Activated CD4-positive, alpha-beta T cell treated with anti-CD3 and anti-CD28 coated beads, Interleukin-2, amount 10 ng/mL, durations not matched to agents 24 days and 14 days (primary cell): ENCODE data around the gene SLC34A1. TPM values are rescaled to one million over a fixed set of nuclear protein-coding genes. Genes with fewer than 3 reads are reported as not detected.
"Not testable (repeated sequence)": the region's sequence is repeated elsewhere in the genome, so short reads cannot be mapped to it uniquely, and the experiment has no call there.

Source experiments
- DNase-seq: peaks from one replicate; pipeline ENCODE4 v3.0.0; 2022
- H3K27ac Mint-ChIP-seq: one replicate; pipeline ENCODE4 v1.8.0; 2022; ENCODE audit warnings: mild to moderate bottlenecking, mixed read lengths
- H3K27me3 Mint-ChIP-seq: one replicate; pipeline ENCODE4 v1.8.0; 2022; ENCODE audit warnings: mixed read lengths
- H3K36me3 Mint-ChIP-seq: one replicate; pipeline ENCODE4 v1.8.0; 2022; ENCODE audit warnings: low read depth, mild to moderate bottlenecking, mixed read lengths
- H3K4me1 Mint-ChIP-seq: one replicate; pipeline ENCODE4 v1.8.0; 2021; ENCODE audit warnings: mixed read lengths
- H3K4me3 Mint-ChIP-seq: one replicate; pipeline ENCODE4 v1.8.0; 2022; ENCODE audit warnings: mild to moderate bottlenecking, moderate library complexity, mixed read lengths
- H3K9me3 Mint-ChIP-seq: one replicate; pipeline ENCODE4 v1.8.0; 2021; ENCODE audit warnings: mixed read lengths
- intact Hi-C: fragments of 100-400 bp; cut with micrococcal nuclease; formaldehyde crosslinking; loops from one replicate; pipeline ENCODE4 v1.15.1; 2023
- total RNA-seq: library from RNA; stranded (reverse); gene quantifications from 2 replicates; pipeline ENCODE4 v1.2.3, GENCODE V29; 2022

The SLC34A1 gene
- not detected in 2 replicates for total RNA-seq

DNA sequence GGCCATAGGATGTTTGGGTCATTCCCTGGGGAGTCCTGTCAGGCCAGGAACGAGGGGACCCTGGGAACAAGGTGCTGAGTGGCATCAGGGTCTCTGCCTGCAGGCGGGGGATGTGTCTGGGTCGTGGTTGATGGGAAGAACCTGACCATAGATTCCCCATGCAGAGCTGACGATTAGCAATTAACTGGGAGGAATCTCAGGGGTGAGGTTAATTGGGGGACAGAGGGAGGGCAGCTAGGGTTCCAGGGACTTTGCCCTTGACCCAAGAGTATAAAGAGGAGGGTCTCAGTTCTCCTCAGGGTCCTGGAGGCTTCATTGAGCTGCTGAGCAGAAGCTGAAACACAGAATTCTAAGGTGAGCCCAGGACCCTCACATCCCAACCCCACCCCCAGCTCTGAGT, at the start of gene SLC34A1:
Gene SLC34A1, plus strand, starts transcription at position 301 of the 400 bp plus-strand sequence. CDS start 1,308 bp downstream, outside the sequence.
- no peak for DNase-seq
- Mint-ChIP-seq H3K4me1 (peaks cover 24% of the 10 kb centered on the region), H3K36me3 (no peaks in the 10 kb centered on the region), H3K27me3 (peaks cover 4% of the 10 kb centered on the region), H3K4me3 (no peak within 1 kb of the TSS), H3K27ac (no peak within 1 kb of the TSS), H3K9me3 (no peaks in the 10 kb centered on the region)
- intact Hi-C loops: no loop called here

DNA sequence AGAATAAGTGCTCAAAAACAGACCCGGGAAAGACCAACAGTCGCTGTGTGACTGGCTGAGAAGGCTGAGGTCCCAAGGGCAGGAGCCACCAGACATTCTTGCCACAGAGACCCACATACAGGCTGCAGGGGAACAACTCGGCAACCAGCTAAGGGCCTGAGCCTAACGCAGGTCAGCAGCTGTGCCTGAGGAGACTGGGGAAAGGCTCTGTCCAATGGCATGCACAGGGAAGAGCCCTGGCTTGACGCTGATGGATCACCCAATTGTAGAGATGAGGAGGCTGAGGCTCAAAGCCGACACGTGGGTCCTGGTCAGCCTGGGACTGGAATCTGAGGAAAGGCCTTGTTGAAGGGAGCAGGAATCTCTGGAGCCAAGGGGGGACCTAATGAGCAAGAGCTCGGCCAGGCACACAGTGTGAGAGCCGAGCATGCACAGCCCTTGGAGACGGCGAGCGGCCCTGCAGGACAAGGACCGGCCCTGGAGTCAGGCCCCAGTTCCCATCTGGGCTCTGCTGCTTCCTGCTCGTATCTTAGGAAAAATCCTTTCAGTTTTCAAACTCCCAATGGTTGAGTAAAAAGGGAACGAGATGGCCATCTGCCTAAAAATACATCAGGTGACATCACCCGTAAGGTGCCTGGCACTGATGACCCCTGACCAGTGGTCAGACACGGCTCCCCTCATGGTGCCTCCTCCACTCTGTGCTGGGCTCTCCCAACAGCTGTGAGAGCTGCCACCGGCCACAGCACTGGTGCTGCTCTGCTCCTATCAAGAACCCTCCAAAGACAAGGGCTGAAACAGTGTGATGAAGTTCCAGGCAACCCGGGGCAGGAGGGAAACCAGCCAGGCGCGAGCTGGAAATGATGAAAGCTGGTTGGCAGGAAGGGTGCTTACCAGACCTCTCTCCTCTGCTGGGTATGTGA, 49.2 kb upstream of the SLC34A1 start:
- Mint-ChIP-seq H3K27ac (peak overlapping the region; percentile 48), H3K4me3 (no peak overlapping the region), H3K27me3 (no peaks in the 10 kb centered on the region), H3K36me3 (peaks cover 62% of the 10 kb centered on the region), H3K4me1 (peaks cover 7% of the 10 kb centered on the region), H3K9me3 (no peaks in the 10 kb centered on the region)
- intact Hi-C loops: no loop called here
- no peak for DNase-seq

DNA sequence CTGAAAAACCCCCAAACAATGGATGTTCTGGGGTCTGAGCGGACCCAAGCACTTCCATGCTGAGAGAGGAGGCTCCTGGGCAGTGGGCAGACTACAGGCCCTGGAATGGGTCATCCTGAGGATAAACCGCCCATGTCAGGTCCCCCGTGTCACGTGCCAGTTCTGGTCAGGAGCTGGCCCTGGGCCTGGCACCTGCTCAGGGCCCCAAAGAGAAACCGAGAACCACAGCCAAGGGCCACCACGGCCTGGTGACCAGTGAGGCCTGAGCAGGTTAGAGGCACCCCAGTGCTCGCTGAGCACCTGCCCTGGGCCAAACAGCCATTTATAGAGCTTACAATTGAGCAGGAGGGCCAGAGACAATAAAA, 48.6 kb upstream of the SLC34A1 start:
- DNase-seq: no peak
- Mint-ChIP-seq H3K27me3 (no peaks in the 10 kb centered on the region), H3K4me3 (no peak overlapping the region), H3K36me3 (peaks cover 61% of the 10 kb centered on the region), H3K9me3 (no peaks in the 10 kb centered on the region), H3K27ac (no peak overlapping the region), H3K4me1 (peaks cover 9% of the 10 kb centered on the region)
- intact Hi-C loops: no loop called here

DNA sequence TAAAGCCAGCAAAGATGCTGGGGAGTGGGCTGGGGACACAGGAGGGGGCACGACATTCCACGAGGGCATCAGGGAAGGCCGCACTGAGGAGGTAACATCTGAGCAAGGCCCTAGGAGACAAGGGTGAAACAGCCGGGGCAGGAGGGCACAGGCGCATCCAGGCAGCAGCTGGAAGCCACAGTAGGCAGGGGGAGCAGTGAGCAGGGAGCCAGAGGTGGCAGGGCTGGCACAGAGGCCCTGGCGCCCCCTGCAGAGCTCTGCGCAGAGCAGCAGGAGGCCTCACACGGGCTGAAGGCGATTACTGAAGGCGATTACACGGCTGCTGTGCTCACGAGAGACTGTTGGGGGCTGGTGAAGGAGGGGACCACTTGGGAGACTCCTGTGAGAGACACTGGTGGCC, 48.1 kb upstream of the SLC34A1 start:
- Mint-ChIP-seq H3K27ac (peak overlapping the region; percentile 2), H3K4me3 (no peak overlapping the region), H3K27me3 (no peaks in the 10 kb centered on the region), H3K36me3 (peaks cover 60% of the 10 kb centered on the region), H3K4me1 (peaks cover 9% of the 10 kb centered on the region), H3K9me3 (no peaks in the 10 kb centered on the region)
- no peak for DNase-seq
- intact Hi-C loops: no loop called here

DNA sequence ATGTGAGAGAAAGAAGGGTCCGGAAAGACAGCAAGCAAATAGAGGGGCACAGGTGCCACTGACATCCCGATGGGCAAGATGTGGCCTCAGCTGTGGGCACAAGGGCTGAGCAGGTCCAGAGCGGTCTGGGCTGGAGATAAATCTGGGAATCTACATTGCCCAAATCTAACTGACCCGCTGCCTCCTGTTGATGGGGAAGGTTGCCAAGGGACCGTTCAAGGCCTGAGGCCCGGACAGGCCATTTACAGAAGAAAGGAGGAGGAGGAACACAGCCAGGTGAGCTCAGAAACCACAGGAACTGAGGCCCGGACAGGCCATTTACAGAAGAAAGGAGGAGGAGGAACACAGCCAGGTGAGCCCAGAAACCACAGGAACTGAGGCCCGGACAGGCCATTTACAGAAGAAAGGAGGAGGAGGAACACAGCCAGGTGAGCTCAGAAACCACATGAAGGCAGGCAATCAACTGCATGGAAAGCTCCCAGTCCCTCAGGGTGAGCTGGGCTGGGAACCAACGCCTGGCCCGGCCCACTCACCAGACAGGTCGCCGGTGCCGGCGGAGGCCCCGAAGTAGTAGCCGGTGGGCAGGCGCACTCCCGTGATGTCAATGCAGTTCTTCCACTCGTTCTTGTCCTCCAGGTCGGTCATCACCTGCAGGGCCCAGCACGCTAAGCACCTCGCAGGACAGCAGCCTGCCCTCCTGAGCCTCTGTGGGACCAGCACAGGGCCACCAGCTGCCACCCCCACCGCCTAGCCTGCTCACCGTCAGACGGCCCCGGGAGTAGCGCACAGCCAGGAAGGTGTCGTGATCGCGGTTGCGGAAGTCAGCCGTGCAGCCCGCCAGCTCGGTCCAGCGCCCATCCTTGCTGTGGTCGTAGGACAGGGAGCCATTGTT, 47.4 kb upstream of the SLC34A1 start:
- H3K27me3 Mint-ChIP-seq: no peaks in the 10 kb centered on the region
- no peak overlapping the region for H3K4me3 Mint-ChIP-seq
- no peaks in the 10 kb centered on the region for H3K9me3 Mint-ChIP-seq
- H3K36me3 Mint-ChIP-seq: peaks cover 66% of the 10 kb centered on the region
- intact Hi-C loops: no loop called here
- peaks cover 9% of the 10 kb centered on the region for H3K4me1 Mint-ChIP-seq
- DNase-seq: no peak
- H3K27ac Mint-ChIP-seq: no peak overlapping the region

DNA sequence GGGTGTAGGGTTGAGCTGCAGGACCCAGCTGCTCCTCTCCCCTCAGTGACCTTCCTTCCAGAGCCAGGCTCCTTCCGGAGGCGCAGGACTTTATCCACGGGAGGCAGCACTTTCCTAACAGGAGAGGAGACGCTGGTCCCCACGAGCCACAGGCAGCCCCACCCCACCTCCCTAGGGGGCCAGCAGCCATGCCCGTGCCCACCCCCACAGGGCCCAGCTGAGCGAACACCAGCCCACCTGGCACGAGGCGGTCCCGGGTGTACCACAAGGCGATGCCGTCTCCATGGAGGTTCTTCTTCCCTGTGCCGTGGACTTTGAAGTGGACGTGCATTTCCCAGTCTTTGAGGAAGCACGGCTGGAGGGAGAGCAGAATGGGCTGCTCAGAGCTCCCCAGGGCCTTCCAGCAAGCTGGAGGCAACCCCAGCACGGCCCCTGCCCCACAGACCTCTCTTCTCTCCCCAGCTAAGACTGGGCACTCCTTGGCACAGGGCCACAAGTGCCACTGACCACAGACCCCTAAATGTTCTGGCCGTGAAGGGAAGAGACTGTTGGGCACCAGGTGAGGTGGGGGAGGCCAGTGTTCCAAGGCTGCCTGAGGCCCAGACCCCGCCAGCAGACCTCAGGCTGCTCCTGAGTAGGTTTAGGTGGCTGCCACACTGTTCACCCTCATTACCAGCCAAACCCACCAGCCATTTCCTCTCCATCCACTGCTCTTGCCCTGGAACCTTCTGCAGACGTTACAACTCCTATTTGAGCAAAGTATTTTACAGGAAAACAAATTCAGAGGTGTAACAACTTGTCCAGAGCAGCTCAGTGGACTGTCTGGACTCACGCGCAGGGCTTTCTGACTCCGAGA, 45.8 kb upstream of the SLC34A1 start:
- Mint-ChIP-seq H3K4me1 (peaks cover 11% of the 10 kb centered on the region), H3K36me3 (peaks cover 63% of the 10 kb centered on the region), H3K4me3 (no peak overlapping the region), H3K27ac (no peak overlapping the region), H3K9me3 (no peaks in the 10 kb centered on the region), H3K27me3 (no peaks in the 10 kb centered on the region)
- intact Hi-C loops: no loop called here
- no peak for DNase-seq

- H3K27ac Mint-ChIP-seq: peak overlapping the region; percentile 51
- intact Hi-C loops: no loop called here
- DNase-seq: no peak
- H3K9me3 Mint-ChIP-seq: no peaks in the 10 kb centered on the region
- H3K27me3 Mint-ChIP-seq: no peaks in the 10 kb centered on the region
- H3K4me1 Mint-ChIP-seq: peaks cover 13% of the 10 kb centered on the region
- no peak overlapping the region for H3K4me3 Mint-ChIP-seq
- H3K36me3 Mint-ChIP-seq: peaks cover 59% of the 10 kb centered on the region
Observed at GRCh38 chr5:177339107-177339638, 45.1 kb upstream of the SLC34A1 start.

- H3K27me3 Mint-ChIP-seq, H3K9me3 Mint-ChIP-seq, H3K27ac Mint-ChIP-seq, DNase-seq, intact Hi-C loops, H3K4me3 Mint-ChIP-seq: not testable (repeated sequence)
- Mint-ChIP-seq H3K36me3 (peaks cover 49% of the 10 kb centered on the region), H3K4me1 (peaks cover 23% of the 10 kb centered on the region)
Observed at GRCh38 chr5:177343000-177343399, 41.2 kb upstream of the SLC34A1 start.

GRCh38 chr5:177343777-177344176, 40.5 kb upstream of the SLC34A1 start:
- Mint-ChIP-seq H3K9me3 (no peaks in the 10 kb centered on the region), H3K27ac (no peak overlapping the region), H3K27me3 (no peaks in the 10 kb centered on the region), H3K4me1 (peaks cover 23% of the 10 kb centered on the region), H3K36me3 (peaks cover 48% of the 10 kb centered on the region), H3K4me3 (no peak overlapping the region)
- DNase-seq: no peak
- intact Hi-C loops: no loop called here

DNA sequence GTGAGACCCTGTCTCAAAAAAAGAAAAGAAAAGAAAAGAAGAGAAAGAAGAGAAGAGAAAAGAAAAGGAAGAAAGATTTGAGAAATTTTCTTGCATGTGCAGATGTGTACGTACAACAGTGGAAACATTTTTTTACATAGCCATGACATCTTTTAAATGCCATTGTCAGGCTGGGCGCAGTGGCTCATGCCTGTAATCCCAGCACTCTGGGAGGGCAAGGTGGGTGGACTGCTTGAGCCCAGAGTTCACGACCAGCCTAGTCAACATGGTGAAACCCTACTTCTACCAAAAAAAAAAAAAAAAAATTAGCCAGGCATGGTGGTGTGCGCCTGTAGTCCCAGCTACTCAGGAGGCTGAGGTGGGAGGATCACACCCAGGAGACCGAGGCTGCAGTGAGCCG, 39.3 kb upstream of the SLC34A1 start:
- H3K27me3 Mint-ChIP-seq: no peaks in the 10 kb centered on the region
- H3K4me3 Mint-ChIP-seq: no peak overlapping the region
- no peaks in the 10 kb centered on the region for H3K9me3 Mint-ChIP-seq
- intact Hi-C loops: no loop called here
- no peak overlapping the region for H3K27ac Mint-ChIP-seq
- DNase-seq: no peak
- peaks cover 27% of the 10 kb centered on the region for H3K4me1 Mint-ChIP-seq
- peaks cover 46% of the 10 kb centered on the region for H3K36me3 Mint-ChIP-seq

- intact Hi-C loops: no loop called here
- Mint-ChIP-seq H3K27me3 (no peaks in the 10 kb centered on the region), H3K9me3 (no peaks in the 10 kb centered on the region), H3K36me3 (peaks cover 34% of the 10 kb centered on the region), H3K4me3 (no peak overlapping the region), H3K4me1 (peaks cover 32% of the 10 kb centered on the region), H3K27ac (no peak overlapping the region)
- no peak for DNase-seq
Observed at GRCh38 chr5:177346820-177347219, 37.4 kb upstream of the SLC34A1 start.

- Mint-ChIP-seq H3K36me3 (peaks cover 33% of the 10 kb centered on the region), H3K27me3 (no peaks in the 10 kb centered on the region), H3K4me1 (peaks cover 36% of the 10 kb centered on the region), H3K4me3 (no peak overlapping the region), H3K9me3 (no peaks in the 10 kb centered on the region), H3K27ac (no peak overlapping the region)
- intact Hi-C loops: no loop called here
- no peak for DNase-seq
Observed at GRCh38 chr5:177347699-177348098, 36.5 kb upstream of the SLC34A1 start.

GRCh38 chr5:177349362-177349647, 34.9 kb upstream of the SLC34A1 start:
- Mint-ChIP-seq H3K4me1 (peaks cover 35% of the 10 kb centered on the region), H3K27me3 (no peaks in the 10 kb centered on the region), H3K36me3 (peaks cover 27% of the 10 kb centered on the region), H3K27ac (no peak overlapping the region), H3K9me3 (peaks cover 2% of the 10 kb centered on the region), H3K4me3 (peak overlapping the region; percentile 90)
- DNase-seq: no peak
- intact Hi-C loops: no loop called here
